K562 (cell line): Measurements from ENCODE around the gene PPP1R14B. TPM values are rescaled to one million over a fixed set of nuclear protein-coding genes. Genes with fewer than 3 reads are reported as not detected.

Experiments used
- ATF7 ChIP-seq: fragments of 450-650 bp; IDR thresholded peaks from 2 replicates; pipeline ENCODE4 v1.7.1; 2014; ENCODE audit warnings: mild to moderate bottlenecking, moderate library complexity
- BDP1 ChIP-seq: IDR thresholded peaks from 3 replicates; pipeline ENCODE4 v1.6.1; 2011; ENCODE audit not compliant: insufficient read length, insufficient read depth
- BRF1 ChIP-seq: IDR thresholded peaks from 3 replicates; pipeline ENCODE4 v1.6.1; 2011; ENCODE audit warnings: borderline replicate concordance, mild to moderate bottlenecking; ENCODE audit not compliant: insufficient read length; ENCODE audit errors: extremely low read depth
- E2F5 ChIP-seq: sonication (generic); formaldehyde crosslinking; IDR thresholded peaks from 2 replicates; pipeline ENCODE4 v1.8.0; 2022; ENCODE audit warnings: mild to moderate bottlenecking, missing genetic modification reagents
- ELF2 ChIP-seq: fragments of 250-450 bp; sonication (Bioruptor Pico); IDR thresholded peaks from 2 replicates; pipeline ENCODE4 v1.5.0; 2021; ENCODE audit warnings: mild to moderate bottlenecking
- FOXP1 ChIP-seq: sonication (generic); formaldehyde crosslinking; IDR thresholded peaks from 2 replicates; pipeline ENCODE4 v1.8.0; 2022; ENCODE audit warnings: mild to moderate bottlenecking, missing genetic modification reagents
- GATA2 ChIP-seq: sonication (generic); formaldehyde crosslinking; IDR thresholded peaks from 2 replicates; pipeline ENCODE4 v1.4.0; 2020; ENCODE audit warnings: mild to moderate bottlenecking, missing genetic modification reagents
- HOMEZ ChIP-seq: fragments of 250-450 bp; sonication (Bioruptor Pico); IDR thresholded peaks from 2 replicates; pipeline ENCODE4 v1.4.0; 2020; ENCODE audit warnings: mild to moderate bottlenecking, moderate library complexity
- HSF4 ChIP-seq: fragments of 250-450 bp; sonication (Bioruptor Pico); IDR thresholded peaks from 2 replicates; pipeline ENCODE4 v2.1.2; 2022; ENCODE audit warnings: mild to moderate bottlenecking, moderate library complexity, borderline replicate concordance
- NR1H2 ChIP-seq: sonication (generic); formaldehyde crosslinking; IDR thresholded peaks from 2 replicates; pipeline ENCODE4 v1.4.0; 2020; ENCODE audit warnings: mild to moderate bottlenecking, missing genetic modification reagents
- POLR3A ChIP-seq: IDR thresholded peaks from 2 replicates; pipeline ENCODE4 v1.6.1; 2011; ENCODE audit warnings: borderline replicate concordance, mild to moderate bottlenecking, moderate library complexity; ENCODE audit not compliant: insufficient read length, insufficient read depth; ENCODE audit errors: extremely low read depth
- SIRT6 ChIP-seq: IDR thresholded peaks from one replicate; pipeline ENCODE4 v1.6.1; 2012; ENCODE audit warnings: low read depth, mild to moderate bottlenecking, control low read depth, inconsistent platforms, low read length, moderate library complexity
- SMARCB1 ChIP-seq: IDR thresholded peaks from 2 replicates; pipeline ENCODE4 v1.6.1; 2011; ENCODE audit warnings: improper control_type of control experiment, low read depth; ENCODE audit not compliant: insufficient read length
- TCFL5 ChIP-seq: fragments of 250-450 bp; sonication (Bioruptor Pico); conservative IDR thresholded peaks from 2 replicates; pipeline ENCODE4 v1.6.1; 2021; ENCODE audit warnings: mild to moderate bottlenecking, moderate library complexity, matching md5 sums
- TRIM24 ChIP-seq, 2 experiments: fragments of 450-650 bp; IDR thresholded peaks; 2 replicates each; pipeline ENCODE4 v1.6.1; 2016
- ZBTB1 ChIP-seq: sonication (generic); formaldehyde crosslinking; IDR thresholded peaks from 2 replicates; pipeline ENCODE4 v1.8.1; 2023; ENCODE audit warnings: missing genetic modification reagents, low read depth, mild to moderate bottlenecking, borderline replicate concordance
- ZNF121 ChIP-seq: sonication (generic); formaldehyde crosslinking; conservative IDR thresholded peaks from 2 replicates; pipeline ENCODE4 v1.8.0; 2022; ENCODE audit warnings: missing genetic modification reagents
- ZNF184 ChIP-seq: sonication (generic); formaldehyde crosslinking; IDR thresholded peaks from 2 replicates; pipeline ENCODE4 v1.5.0; 2020; ENCODE audit warnings: missing genetic modification reagents
- ZNF23 ChIP-seq: fragments of 250-450 bp; sonication (Bioruptor Pico); IDR thresholded peaks from 2 replicates; pipeline ENCODE4 v1.4.0; 2020; ENCODE audit warnings: mild to moderate bottlenecking
- ZNF444 ChIP-seq: fragments of 250-450 bp; sonication (Bioruptor Pico); IDR thresholded peaks from 2 replicates; pipeline ENCODE4 v1.4.0; 2020; ENCODE audit warnings: mild to moderate bottlenecking, moderate library complexity
- ZNF696 ChIP-seq: fragments of 250-450 bp; sonication (Bioruptor Pico); conservative IDR thresholded peaks from 2 replicates; pipeline ENCODE4 v1.4.0; 2020; ENCODE audit warnings: mild to moderate bottlenecking, moderate library complexity
- ZNF766 ChIP-seq: fragments of 200-800 bp; sonication (Bioruptor generic); conservative IDR thresholded peaks from 2 replicates; pipeline ENCODE4 v1.6.1; 2016; ENCODE audit warnings: missing genetic modification characterization, missing compliant biosample characterization
- polyA plus RNA-seq, 8 experiments: library from polyadenylated mRNA; depleted of rRNA in 4 of 8; stranded (reverse) in 5 of 8; unstranded in 3 of 8; fragments of >200 nt; fragmentation: Nextera tagmentation in 2 of 8; fragmentation: Illumina TruSeq in 1 of 8; extraction: Ambion mirVana in 2 of 8; extraction: Trizol in 1 of 8; gene quantifications; 2 replicates each; pipeline versions ENCODE4 v1.2.1 to v1.2.3, GENCODE V29; 2011 to 2014; ENCODE audit warnings: inconsistent platforms in 1 of 8, missing spikeins in 1 of 8
- total RNA-seq, 7 experiments: library from RNA; depleted of rRNA in 6 of 7; stranded (reverse); fragments of >200 nt in 6 of 7; fragmentation: Illumina TruSeq in 2 of 7; extraction: Trizol in 2 of 7; gene quantifications; 2 replicates each; pipeline versions ENCODE4 v1.2.1 to v1.2.3, GENCODE V29; 2011 to 2021; ENCODE audit warnings: low replicate concordance in 1 of 7
- TF ChIP-seq, protein P1 (sequence below): fragments of 250-450 bp; sonication (Bioruptor Pico); IDR thresholded peaks from 2 replicates; pipeline ENCODE4 v1.5.0; 2022; ENCODE audit warnings: mild to moderate bottlenecking
- TF ChIP-seq, protein P2 (sequence below): sonication (generic); formaldehyde crosslinking; IDR thresholded peaks from 2 replicates; pipeline ENCODE4 v1.8.0; 2022; ENCODE audit warnings: missing genetic modification reagents, mild to moderate bottlenecking, borderline replicate concordance

Gene PPP1R14B
- total and polyA plus RNA-seq, 9 of the 15 experiments (the other 6 are each of a cell fraction or from before 2014, with no cell fraction given) = 7.7 to 566 (median 212) TPM

DNA sequence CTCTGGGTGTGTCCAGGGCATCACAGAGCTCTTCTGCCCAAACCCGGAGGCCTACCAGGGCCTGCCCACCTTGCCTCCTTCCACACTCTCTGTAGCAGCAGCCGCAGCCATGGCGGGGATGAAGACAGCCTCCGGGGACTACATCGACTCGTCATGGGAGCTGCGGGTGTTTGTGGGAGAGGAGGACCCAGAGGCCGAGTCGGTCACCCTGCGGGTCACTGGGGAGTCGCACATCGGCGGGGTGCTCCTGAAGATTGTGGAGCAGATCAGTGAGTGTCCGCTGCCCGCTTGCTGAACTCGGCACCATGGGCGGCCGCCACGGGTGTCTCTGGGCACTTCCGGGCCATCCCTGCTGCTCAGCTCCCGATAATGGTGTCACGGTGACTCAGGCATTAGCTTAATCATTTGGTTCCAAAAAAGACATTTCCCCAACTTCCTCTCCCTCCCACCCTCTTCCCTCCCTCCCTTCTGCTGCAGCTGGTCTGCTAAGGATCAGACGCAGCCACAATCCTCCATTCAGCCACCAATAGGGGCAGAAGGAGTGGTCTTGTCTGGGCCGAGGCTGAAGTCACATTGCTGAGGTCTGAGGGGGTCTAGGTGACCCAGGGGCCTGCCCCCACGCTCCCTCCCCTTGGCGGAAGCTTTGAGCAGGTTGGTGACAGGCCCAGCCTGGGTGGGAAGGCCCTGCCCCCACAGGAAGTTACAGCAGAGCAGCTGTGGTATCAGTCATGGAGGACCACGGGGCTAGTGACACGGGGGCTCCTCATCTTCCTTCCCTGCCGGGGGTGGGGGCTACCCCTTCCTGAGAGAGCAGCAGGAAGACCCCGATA, 39.3 kb downstream of the PPP1R14B start (continued):
- TF ChIP-seq POLR3A = no peak
- no peak for TF ChIP-seq HOMEZ (CRISPR knock-in tag)
- TF ChIP-seq TRIM24 (IDR thresholded peaks at IDR 0.05) = peak; percentile 5 to 61; a peak in 2 of 4 replicates
- TF ChIP-seq NR1H2 (CRISPR knock-in tag) = no peak
- TF ChIP-seq SMARCB1 = no peak
- TF ChIP-seq ZNF766 = peak; percentile 89
- peak; percentile 49; the same call in 1 of the 2 replicates for TF ChIP-seq GATA2 (CRISPR knock-in tag)
- no peak for TF ChIP-seq HSF4 (CRISPR knock-in tag)
- TF ChIP-seq ZNF121 (CRISPR knock-in tag) = no peak
- no peak for TF ChIP-seq ZNF184 (CRISPR knock-in tag)
- TF ChIP-seq ATF7 = peak; percentile 60; the same call in 1 of the 2 replicates
- TF ChIP-seq TCFL5 (CRISPR knock-in tag) = no peak
- no peak for TF ChIP-seq ZBTB1 (CRISPR knock-in tag)
- peak; percentile 61; the same call in 1 of the 2 replicates for TF ChIP-seq ELF2 (CRISPR knock-in tag)
- TF ChIP-seq, protein P1, sequence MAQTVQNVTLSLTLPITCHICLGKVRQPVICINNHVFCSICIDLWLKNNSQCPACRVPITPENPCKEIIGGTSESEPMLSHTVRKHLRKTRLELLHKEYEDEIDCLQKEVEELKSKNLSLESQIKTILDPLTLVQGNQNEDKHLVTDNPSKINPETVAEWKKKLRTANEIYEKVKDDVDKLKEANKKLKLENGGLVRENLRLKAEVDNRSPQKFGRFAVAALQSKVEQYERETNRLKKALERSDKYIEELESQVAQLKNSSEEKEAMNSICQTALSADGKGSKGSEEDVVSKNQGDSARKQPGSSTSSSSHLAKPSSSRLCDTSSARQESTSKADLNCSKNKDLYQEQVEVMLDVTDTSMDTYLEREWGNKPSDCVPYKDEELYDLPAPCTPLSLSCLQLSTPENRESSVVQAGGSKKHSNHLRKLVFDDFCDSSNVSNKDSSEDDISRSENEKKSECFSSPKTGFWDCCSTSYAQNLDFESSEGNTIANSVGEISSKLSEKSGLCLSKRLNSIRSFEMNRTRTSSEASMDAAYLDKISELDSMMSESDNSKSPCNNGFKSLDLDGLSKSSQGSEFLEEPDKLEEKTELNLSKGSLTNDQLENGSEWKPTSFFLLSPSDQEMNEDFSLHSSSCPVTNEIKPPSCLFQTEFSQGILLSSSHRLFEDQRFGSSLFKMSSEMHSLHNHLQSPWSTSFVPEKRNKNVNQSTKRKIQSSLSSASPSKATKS (CRISPR knock-in tag) = no peak
- no peak for TF ChIP-seq SIRT6
- no peak for TF ChIP-seq BRF1
- no peak for TF ChIP-seq BDP1
- no peak for TF ChIP-seq FOXP1 (CRISPR knock-in tag)
- no peak for TF ChIP-seq ZNF444
- TF ChIP-seq, protein P2, sequence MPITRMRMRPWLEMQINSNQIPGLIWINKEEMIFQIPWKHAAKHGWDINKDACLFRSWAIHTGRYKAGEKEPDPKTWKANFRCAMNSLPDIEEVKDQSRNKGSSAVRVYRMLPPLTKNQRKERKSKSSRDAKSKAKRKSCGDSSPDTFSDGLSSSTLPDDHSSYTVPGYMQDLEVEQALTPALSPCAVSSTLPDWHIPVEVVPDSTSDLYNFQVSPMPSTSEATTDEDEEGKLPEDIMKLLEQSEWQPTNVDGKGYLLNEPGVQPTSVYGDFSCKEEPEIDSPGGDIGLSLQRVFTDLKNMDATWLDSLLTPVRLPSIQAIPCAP (CRISPR knock-in tag) = no peak
- no peak for TF ChIP-seq ZNF23 (CRISPR knock-in tag)
- 0 out of 2 replicates have a peak, but pooled peaks have one; percentile 30 for TF ChIP-seq E2F5
- no peak for TF ChIP-seq ZNF696 (CRISPR knock-in tag)
